GM18502 (cell line): Measurements from ENCODE around the gene BNIP5.

ENCODE experiments used
- ATAC-seq: cut with Tn5 transposase; IDR thresholded peaks from one replicate; pipeline ENCODE4 v1.9.1; 2021; ENCODE audit warnings: mild to moderate bottlenecking; ENCODE audit not compliant: unreplicated experiment, poor library complexity

Gene BNIP5

DNA sequence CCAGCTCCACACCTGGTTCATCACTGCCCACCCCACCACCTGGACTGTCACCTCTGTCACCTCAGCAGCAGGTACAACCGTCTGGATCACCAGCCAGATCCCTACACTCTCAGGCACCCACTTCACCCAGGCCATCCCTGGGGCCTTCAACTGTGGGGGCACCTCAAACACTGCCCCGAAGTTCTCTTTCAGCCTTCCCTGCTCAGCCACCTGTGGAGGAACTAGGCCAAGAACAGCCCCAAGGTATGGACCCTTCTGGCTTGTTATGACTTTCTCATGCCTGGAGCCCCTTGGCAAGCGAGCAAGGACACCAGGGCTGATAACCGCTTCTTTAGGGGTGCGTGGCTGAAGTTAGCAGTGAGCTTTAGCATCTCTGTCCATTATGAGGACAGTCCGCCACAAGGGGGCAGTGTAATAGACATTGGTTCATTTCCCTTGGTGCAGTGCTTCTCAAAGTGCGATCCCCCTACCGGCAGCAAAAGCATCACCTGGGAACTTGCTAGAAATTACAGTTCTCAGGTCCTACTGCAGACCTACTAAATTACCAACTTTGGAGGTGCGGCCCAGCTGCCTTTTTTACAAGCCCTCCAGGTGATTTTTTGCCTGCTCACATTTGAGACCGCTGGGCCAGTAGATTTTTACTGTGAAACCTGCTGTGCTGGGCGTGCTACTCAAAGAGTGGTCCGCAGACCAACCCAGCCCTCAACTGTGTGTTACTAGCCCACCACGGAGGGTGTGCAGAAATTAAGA is 34.3 kb downstream of the BNIP5 start:
- no peak for ATAC-seq

DNA sequence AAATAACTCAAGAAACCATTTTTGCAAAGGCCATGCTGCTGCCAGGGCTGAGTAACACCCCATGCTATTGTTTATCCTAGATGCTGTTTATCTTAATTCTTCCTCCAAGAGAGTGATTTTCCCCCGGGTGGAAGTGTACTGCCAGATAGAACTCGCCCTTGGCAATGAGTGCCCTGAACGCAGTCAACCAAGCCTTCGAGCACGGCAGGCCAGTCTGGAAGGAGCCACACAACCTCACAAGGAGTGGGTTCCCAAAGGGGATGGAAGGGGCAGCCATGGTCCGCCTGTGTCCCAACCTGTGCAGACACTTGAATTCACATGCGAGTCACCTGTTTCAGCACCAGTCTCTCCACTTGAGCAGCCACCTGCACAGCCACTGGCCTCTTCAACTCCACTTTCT is 34.9 kb downstream of the BNIP5 start:
- ATAC-seq: no peak

DNA sequence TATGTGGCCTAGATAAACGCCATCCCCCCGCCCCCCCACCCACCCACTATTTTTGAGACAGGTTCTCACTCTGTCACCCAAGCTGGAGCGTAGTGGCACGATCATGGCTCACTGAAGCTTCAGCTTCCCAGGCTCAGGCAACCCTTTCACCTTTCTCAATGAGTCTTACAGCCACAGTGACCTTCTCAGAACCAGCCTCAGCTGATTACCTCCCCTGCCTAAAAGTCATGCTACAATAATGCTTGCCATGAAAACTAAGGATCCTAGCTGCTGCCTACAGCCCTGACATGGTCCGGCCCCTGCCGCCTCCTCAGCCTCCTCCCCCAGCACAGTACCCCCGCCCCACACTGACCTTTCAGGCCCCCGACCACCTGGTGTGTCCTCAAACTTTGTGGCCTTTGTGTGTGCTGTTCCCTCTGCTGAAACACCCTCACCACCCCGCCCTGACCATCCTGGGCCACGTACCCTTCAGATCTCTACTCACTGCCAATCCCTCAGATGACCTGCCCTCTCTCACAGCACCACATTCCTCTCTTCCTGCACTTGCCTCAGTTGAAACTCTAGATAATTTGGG is 35.5 kb downstream of the BNIP5 start:
- ATAC-seq: no peak

DNA sequence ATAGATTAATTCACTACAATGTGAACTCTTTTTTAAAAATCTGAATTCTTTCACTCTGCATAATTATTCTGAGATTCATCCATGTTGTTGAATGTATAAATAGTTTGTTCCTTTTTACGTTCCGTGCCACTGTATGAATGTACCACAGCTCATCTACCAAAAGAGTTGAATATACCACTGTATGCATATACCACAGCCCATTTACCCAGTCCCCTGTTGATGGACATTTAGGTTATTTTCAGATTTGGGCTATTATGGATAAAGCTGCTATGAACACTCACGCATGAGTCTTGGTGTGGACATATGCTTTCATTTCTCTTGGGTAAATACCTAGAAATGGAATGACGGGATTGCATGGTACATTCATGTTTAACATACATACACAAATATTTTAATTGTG is 38.7 kb downstream of the BNIP5 start:
- ATAC-seq: no peak

DNA sequence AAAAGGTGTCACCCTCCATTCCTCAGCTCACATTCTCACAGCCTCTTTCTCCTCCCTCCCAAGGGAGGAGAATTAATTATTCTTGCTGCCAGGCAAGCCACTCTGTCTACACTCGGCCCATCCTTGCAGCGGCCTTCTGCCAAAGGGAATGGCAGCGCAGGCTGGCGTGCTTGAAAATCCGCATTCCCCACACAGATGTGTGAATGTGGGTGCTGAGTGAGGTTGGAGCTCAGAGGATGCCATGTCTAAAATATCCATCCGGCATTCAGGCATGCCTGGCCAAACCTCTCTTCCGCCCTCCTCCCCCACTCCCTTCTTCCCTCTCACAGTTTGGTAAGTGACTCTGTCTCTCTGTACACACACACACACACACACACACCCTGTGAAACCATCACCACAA is 39.2 kb downstream of the BNIP5 start:
- ATAC-seq: no peak

DNA sequence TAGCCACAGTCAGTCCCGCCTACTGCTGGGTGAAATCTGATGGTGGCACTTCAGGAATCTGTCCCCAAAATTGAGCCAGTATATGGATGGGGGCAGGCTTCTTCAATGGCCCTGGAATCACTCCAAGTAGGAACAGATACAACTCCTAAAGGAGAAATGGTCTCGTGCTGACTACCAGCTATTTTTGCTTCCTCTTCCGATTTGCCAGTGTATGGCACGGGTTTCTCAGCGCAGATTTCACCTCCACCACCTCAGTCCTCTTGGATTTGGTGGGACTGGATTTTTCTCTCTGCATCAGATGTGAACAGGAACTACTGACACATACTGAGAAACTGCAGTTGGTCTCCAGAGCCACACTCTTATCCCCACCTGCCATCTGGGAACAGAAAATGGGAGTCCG is 39.6 kb downstream of the BNIP5 start:
- no peak for ATAC-seq

DNA sequence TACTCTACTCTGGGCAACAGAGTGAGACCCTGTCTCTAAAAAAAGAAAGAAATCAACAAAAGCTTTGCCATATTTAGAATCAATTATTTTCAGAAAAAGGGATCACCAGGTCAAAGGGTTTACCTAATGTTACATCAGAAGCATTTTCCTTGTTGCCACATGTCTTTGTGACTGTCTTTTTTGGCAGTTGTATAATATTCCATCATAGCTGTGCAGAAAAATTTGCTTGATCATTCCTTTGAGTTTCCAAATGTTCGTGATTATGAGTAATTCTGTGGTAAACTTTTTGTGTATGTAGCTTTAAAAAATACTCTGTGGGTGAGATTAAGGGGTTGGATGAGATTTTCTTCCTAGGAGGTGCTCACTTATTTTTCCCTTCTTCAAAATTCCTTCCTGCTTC is 40.4 kb downstream of the BNIP5 start:
- no peak for ATAC-seq

DNA sequence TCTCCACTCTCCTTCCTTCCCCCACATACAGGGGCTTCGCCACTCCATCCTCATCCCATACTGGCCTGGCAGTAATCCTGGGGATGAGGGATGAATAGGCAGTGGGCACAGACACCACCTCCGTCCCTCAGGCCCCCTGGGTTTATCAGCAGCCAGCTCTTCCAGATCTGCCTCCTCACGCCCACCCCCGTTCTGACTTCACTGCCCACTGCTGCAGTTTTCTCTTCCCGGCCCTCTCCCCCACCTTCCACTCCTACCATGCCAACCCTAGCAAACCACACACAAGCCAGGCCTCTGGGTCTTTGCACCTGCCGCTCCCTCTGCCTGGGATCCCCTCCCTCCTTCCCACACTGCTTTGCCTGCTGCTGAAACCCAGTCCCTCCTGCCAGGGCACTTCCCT is 44.5 kb downstream of the BNIP5 start:
- ATAC-seq: no peak

DNA sequence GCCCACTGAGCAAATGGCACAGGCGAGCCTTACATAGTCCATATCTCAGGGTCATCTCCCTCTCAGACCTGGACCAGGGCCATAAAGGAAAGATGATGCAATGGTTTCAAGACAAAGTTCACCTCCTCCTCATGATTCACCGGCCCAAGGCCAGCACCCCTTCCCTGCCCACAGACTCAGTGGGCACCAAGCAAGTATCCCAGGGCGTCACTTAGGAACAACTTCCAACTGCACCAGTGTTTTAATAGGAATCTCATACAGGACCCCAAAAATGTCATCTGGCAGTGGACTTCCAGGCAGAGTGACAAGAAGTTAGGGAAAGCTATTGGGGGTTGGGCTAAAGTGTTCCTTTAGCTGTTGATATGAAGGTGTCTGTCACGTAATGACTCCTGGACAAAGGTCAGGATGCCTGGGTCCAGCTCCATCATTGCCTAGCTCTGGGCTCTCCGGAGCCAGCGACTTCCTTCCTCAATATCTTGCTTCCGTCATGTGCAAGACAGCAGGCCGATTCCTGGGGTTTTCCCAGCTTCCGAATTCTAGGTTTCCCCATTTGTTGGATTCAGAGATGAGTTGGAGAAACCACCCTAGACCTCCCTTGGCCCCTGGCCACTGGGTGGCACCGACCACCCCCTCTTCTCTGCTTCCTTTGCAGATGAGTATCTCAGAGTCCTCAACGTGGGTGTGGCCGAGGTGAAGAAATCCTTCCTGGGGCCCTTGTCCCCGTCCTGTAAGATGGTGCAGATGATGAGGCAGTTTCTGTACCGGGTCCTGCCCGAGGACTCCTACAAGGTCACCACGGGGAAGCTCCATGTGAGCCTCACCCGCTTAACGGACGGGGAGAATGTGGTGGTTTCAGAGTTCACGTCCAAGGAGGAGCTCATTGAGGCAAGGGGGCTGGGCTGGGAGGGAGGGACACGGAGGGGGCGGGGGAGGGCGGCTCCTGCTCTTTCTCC is 45.7 kb downstream of the BNIP5 start:
- ATAC-seq: no peak

DNA sequence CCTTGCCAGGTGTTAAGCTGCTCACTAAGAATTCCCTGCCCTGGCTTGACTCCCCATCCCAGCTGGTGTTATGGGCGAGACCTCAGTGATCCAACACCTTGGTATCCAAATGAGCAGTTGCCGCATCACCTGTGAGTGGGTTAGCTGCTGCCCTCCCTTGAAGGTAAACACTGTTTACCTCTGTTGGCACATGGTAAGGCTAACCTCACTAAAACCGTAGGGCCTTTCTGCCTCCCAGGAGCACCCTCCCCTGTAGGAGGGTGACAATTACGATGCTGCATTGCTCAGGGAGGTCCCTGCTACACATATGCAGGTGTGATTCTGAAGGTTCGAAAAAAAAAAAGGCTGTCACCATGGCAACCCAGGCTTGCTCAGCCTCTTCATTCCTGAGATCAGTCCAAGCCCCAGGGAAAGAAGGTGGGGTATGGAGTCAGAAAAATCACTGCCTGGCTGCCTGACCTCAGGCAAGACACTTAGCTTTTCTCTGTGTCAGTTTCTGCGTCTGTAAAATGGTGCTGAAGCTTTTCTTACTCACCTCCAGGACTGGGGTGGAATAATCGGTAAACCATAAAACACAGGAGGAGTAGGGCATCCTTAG is 47.3 kb downstream of the BNIP5 start:
- ATAC-seq: no peak

DNA sequence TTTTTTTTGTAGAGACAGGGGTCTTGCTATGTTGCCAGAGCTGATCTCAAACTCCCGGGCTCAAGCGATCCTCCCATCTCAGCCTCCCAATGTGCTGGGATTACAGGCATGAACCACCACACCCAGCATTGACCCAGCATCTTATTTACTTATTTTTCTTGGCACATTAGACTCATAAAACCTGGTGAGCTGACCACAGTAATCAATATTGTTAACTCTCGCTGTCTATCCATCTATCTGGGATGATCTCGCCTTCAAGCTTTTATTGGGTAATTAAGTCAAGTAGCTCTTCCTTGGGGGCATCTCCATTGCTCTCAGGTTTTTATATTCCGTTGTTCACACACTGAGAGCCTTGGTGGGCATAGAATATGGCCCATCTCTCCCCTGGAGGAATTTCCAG is 49.8 kb downstream of the BNIP5 start:
- no peak for ATAC-seq

DNA sequence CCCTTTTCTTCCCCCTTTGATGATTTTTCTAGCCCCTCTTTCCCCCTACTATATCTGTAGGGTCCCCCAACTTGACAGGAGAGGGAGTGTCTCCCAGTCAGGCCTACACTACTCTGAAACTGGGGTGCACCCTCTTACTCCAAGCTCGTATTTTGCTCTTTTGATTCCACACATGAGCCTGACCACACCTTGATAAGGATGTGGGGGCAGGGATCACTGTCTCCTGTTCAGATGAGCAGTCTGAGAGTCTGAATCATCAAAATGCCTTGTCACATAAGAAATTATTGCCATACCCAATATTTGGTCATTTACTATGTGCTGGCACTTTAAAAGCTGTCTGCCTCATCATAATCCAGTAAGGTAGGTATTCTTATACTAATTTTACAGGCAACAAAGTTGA is 50.9 kb downstream of the BNIP5 start:
- no peak for ATAC-seq

DNA sequence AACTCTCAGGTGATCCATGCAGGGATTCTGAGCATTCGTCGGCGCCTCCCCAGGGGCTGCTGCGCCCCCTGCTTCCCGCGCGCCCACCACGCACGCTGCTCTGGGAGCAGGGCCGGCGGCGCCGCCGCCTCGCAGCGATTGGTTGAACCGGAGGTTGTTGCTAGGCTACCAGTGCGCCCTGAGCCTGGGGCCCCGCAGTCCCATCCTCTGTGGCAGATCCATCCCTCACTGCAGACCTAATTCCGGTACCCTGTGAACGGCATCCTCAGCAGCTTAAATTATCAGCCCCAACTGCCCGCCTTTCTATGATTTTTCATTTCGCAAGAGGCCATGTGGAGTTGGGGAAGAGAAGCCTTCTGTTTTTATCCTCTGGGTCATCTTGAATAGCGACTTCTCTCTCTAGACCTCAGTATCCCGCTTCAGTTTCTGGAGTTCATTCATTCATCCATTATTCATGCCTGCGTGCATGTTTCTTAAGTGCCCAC is 51.5 kb downstream of the BNIP5 start:
- ATAC-seq: no peak

DNA sequence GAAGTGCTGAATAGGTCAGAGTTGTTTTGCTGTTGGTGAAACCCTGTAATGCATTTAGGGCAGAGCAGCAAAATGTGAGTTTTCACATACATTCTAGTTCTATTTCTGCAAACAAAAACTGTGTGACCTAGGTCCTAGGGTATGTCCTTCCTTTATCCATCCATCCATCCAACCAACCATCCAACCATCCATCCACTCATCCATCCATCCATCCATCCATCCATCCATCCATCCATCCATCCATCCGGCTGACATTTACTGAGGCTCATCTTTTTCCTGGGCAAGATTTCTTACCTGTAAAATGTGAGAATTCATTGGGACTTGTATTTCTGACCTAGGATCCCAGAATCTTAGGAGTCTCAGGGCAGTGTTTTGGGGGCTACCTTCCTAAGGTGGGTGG is 52.3 kb downstream of the BNIP5 start:
- ATAC-seq: no peak

DNA sequence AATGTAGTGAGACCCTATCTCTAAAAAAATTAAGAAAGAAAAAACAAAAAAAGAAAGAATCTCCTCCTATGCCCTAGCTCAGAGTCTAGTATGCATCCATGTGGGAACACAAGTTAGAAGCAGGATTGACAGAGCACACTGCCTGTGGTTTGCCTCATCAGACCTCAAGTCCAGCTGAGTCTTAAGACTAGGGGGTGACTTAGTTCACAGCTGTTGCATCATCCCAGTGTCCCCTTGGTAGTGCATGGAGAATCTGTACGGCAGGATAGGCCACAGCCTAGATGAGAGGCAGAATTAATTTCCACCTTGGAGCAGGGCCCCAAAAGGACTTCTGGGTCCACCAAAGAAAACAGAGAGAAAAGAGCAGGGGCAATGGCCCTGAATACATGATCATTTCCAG is 53.1 kb downstream of the BNIP5 start:
- no peak for ATAC-seq

DNA sequence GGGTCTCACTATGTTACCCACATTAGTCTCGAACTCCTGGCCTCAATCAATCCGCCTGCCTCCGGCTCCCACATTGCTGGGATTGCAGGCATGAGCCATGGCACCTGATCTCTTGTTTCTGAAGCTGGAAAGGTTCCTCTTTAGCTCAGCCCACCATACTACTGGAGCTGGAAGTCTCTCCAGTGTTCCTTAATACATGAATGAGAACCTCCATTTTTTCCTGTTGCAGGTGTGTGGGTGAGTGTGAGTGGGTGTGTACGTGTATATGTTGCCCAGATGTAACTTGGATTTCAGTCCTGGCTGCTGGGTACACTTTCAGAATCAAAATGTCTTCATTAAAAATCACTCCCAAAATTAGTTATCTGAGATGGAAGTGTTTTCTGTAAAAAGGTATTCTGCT is 55.7 kb downstream of the BNIP5 start:
- no peak for ATAC-seq

DNA sequence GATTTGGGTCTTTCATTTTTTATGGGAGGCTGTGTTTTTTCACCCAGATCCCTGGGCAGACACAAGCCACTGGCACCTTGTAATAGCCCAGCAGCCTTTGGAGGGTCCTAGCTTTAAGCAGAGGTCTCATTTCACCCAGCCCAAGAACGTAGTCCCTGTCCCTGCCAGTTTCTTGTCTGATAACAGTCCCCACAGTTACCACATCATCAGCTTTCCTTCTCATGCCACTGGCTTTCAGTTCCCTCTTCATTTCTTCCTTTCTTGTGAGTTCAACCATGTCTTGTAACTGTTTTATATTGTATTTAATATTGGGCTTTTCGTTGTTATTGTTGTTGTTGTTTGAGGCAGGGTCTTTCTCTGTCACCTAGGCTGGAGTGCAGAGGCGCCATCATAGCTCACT is 56.2 kb downstream of the BNIP5 start:
- no peak for ATAC-seq

DNA sequence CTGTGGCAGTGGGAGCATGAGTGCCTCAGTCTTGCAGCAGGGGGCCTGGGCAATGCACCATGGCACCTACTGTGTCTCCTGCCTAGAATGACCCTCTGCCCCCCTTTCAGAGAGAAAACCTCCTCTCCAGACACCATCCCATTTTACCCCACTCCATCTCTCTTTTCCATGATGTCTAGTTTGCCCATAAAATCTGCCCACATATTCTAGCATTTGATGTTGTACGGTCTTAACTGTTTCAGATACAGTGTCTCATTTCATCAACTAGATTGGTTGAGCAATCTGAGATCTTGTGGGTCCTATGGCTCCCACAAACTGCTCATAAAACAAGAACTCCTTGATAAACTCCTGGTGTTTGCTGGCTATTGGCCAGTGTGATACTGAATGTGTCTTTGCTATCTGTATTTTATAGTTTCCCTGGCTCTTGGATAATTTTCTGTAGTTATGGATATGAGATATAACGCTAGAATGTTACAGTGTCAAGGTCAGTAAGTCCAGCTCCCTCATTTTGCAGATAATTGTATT is 58.7 kb downstream of the BNIP5 start:
- ATAC-seq: no peak

DNA sequence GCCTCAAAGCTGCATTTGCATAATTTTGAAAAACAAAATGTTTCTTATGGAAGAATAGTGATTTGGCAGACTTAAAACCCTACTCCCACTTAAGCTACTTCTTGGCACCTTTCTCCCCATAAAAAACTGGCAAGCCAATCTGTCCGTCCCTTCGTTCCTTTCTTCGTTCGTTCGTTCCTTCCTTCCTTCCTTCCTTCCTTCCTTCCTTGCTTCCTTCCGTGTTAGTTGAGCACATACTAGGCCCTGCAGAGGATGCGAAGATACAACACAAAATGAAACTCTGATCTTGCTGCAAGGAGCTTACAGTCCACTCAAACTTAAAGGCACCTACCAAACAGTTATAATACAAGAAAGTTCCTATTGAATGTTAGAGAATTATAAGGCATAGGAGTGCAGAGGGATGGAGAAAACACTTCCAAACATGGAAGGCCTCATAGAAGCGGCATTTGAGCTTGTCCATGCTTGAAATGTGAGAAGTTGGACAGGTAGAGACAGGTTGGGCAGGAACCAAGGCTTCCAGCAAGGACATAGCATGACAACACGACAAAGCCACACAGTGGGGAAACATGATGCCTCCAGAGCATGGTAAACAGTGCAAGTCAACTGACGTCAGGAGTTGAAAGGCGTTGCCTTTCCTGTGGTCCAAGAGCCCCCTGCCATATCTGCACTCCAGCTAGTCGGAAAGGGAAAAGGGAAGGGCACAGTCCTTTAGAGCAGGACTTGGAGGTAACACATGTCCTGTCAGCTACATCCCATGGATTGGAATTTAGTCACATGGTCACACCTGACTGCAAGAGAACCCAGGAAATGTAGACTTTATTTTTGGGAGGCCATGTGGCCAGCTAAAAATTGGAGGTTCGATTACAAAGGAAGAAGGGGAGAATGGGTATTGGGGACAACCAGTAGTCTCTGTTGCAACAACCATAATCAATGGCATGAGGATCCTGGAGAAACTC is 59.8 kb downstream of the BNIP5 start:
- no peak for ATAC-seq
